ENCODE results near the gene AVPI1.

AVPI1 gene, protein sequence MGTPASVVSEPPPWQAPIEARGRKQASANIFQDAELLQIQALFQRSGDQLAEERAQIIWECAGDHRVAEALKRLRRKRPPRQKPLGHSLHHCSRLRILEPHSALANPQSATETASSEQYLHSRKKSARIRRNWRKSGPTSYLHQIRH
- 4.0 to 5.4 (median 4.2) reads per million in 4 experiments for total RNA-seq

DNA sequence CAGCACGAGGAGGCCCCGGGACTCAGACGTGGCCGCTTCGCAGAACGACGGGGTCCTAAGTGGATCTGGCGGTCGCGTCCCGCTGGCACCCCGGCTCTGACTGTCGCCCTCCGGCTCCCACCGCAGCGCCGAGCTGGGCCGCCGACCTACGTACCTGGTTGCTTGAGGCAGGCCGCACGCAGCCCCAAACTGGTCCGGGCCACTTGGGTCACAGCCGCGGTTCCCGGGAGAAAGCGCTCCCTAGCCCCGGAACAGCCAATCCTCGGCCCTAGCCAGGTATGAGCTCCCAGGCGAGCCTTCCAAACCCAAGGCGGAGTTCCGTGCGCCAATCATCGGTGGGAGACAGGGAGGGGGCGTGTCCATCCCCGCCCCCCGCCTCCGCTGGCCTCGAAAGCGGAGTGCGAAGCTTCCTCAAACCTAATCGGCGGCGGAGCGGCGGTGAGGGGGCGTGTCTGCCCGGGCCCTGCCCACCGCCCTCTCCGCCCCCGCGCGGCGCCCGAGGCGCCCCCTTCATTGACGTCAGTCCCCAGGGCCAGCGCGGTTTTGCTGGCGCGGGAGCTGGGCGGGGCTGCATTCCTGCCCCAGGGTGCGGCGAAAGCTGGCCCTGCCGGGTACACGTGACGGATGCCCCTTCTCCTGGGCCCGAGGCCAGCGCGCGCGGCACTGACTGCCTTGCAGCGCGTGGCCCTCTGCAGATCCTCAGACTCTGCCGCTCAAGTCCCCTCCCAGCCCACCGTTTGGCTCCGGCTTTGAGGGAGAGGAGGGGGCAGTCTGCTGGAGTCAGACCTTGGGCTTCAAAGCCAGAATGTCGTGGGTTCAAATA is at the start of gene AVPI1:
AVPI1 (minus strand) TSS at position 280 of the 823 bp plus-strand sequence. CDS start 7,336 bp downstream, outside the sequence.
- DNase-seq, result peak; percentile 96

GRCh38 chr10:97736403-97736901 is 49.4 kb upstream of the AVPI1 start:
- no peak for DNase-seq

DNA sequence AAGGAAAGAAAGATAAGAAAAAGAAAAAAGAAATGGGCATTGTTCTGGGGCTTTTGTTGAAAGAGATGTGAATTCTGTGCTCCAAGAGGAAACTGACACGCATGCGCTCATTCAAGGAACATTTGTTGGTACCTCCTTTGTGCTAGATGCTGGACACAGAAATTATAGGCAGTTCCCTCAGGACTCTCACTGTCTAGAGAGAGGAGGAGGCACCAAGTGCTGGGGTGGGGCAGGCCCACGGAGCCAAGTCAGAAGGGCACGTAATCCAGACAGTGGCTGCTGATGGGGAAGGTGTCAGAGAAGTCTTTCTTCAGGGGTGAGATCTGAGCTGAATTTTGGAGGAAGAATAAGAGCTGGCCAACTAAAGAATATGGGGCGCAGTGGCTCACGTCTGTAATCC is 47.0 kb upstream of the AVPI1 start:
- DNase-seq, result no peak

GRCh38 chr10:97733256-97733655 is 46.2 kb upstream of the AVPI1 start:
- DNase-seq, result no peak

- DNase-seq, result no peak
These were observed 45.0 kb upstream of the AVPI1 start for GRCh38 chr10:97732052-97732359.

GRCh38 chr10:97731346-97732051 is 44.5 kb upstream of the AVPI1 start:
- peak; percentile 47 for DNase-seq

DNA sequence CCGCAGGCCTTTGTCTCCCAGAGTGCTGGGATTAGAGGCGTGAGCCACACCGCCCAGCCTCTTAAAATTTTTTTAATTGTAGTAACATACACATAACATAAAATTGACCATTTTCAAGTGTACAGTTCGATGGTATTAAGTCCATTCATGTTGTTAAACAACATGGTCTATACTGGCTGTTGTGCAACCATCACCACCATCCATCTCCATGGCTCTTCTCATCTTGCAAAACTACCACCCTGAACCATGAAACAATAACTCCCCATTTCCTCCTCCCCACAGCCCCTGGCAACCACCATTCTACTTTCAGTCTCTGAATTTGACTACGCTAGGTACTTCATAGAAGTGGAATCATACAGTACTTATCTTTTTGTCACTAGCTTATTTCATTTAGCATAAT is 42.0 kb upstream of the AVPI1 start:
- no peak for DNase-seq

DNA sequence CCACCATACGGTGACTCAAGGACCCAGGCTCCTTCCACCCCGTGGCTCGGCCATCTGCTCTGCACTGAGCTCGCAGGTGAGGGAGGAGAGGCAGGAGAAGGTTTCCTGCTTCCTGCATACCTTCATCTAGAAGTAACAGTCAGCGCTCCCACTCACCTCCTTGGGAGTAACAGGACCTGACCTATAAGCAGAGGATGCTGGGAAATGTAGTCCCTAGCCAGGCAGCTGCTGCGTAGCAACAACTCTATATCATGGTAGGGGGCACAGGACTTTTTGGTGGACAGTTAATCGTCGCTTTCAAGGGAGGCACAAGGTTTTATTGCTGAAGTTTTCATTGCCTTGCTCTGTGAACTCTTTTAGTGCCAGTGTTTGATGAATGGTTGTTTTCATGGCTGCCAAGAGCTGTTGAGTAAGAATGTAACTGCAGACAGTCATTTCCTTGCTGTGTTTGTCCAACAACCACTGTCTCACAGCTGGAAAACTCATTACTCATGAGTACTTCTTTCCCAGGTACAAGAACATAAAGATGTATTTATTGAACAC is 39.7 kb upstream of the AVPI1 start:
- DNase-seq, result no peak

DNA sequence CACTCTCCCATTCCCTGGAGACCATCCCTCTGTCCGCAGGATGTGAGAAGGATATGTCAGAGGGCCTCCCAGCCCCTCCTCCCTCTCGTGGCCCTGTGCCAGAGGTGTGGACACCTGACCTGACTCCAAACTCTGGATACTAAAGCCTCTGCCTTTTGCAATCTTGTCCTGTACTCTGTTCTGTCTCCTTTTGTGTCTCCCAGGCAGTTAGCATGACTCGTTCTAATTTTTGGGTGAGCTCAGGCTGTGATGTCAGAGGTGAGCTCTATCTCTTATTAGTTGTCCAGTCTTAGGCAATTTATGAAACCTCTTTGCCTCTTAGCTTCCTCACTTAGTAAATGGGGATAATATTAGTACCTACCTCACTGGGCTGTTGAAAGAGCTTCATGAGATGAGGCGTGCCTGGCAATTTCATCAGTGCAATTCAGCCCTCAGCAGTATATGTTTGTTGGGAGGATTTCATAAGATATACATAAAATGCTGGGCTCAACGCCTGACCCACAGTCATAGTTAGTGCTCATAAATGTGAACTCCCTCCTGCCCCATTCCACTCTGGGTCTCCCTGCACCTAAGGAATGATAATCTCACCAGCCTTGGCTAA is 37.4 kb upstream of the AVPI1 start:
- no peak for DNase-seq

GRCh38 chr10:97723001-97723400 is 36.0 kb upstream of the AVPI1 start:
- DNase-seq, result no peak

DNA sequence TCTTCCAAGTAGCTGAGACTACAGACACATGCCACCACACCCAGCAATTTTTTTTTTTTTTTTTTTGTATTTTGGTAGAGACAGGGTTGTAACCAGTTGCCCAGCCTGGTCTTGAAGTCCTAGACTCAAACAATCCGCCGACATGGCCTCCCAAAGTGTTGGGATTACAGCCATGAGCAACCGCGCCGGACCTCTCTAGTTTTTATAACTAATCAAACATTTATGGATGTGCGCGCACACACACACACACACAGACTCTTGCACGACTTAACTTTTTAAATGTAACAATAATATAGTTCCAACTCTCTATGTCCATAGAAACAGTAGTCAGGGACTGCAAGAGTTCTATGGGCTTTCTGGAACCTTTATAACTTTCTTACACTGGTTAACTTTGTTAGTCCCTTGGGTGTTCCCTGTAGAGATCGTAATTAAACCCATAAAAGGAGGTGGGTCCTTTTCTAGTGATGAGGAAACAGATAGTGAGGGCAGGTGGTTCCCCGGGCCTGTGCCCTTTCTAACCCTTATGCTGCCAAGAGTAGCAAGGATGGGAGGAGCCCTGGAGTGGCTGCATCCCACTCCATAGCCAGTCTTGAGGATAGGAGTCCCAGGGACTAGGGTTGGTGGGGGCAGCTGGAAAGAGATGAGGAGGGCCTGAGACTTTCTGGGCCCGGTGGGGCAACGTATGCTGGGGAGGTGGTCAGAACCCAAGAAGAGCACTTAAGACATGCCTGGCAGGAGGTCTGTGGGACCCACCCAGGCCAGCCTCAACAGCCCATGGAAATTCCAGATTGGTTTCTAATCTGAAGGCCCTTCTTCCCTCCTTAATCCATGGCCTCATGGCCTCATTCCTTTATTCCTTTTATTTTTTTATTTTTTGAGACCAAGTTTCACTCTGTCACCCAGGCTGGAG is 35.1 kb upstream of the AVPI1 start:
- DNase-seq, result no peak

- no peak for DNase-seq
These were observed 32.6 kb upstream of the AVPI1 start for GRCh38 chr10:97719602-97720001.

DNA sequence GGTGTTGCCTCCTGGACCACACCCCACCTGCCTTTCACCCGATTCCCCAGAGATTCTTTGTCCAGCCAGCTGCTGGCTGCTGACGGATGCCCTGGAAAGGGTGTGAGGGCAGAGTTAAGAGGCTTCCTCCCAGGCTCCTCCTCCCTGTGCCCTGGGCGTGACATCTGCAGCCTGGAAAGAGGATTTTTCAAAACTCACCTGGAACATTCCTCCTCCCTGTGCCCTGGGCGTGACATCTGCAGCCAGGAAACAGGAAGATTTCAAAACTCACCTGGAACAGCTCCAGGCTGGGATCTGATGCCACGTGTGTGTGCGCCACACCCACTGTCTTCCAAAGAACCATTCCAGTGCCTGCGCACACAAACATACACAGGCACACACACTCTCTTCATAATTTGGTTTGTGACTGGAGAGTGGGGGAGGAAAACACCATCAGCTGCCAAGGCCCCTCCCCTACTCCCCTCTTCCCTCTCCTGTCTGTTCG is 31.7 kb upstream of the AVPI1 start:
- DNase-seq, result no peak

GRCh38 chr10:97718178-97718577 is 31.1 kb upstream of the AVPI1 start:
- no peak for DNase-seq

- DNase-seq, result no peak
These were observed 30.6 kb upstream of the AVPI1 start for GRCh38 chr10:97717627-97718026.

- no peak for DNase-seq
These were observed 28.3 kb upstream of the AVPI1 start for GRCh38 chr10:97715259-97715874.

DNA sequence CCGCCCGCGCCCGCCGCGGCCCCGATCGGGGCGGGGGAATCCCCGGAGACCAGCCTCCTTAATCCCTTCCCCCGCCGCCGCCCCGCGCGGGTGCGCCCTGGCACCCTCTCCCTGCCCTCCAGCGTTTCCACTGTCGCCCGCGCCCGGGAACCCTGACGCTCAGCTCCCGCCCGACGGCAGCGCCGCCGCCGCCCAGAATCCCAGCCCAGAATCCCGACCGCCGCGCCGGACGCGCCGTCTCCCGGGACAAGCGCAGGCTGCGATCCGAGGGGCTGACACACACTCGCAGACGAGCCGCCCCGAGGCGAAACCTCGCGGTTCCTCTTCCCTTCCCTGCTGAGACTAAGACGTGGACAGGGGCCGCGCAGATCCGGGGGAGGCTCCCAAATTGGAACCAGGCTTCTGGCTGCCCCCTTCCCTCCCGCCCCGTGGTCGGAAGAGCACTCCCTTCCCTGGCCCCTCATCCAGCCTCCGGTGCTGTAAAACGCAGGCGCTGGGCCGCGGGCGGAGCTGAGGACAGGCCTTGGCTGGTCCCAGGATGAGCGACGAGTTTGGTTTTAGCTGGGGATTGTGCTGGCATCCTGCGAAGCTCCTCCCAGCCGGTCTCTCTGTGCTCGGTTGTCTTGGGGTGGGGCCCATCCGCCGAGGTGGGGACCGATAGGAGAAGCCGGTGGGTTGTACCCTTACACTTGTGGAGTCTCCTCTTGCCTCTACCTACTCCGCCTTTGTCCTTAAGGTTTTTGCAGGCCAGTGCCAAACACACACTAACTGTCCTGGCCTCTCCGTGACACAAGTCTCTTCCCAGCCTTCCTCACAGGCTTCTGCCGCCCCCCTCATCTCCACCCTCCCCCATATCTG is 27.6 kb upstream of the AVPI1 start:
- no peak for DNase-seq

GRCh38 chr10:97713826-97714400 is 26.9 kb upstream of the AVPI1 start:
- DNase-seq, result peak; percentile 12

DNA sequence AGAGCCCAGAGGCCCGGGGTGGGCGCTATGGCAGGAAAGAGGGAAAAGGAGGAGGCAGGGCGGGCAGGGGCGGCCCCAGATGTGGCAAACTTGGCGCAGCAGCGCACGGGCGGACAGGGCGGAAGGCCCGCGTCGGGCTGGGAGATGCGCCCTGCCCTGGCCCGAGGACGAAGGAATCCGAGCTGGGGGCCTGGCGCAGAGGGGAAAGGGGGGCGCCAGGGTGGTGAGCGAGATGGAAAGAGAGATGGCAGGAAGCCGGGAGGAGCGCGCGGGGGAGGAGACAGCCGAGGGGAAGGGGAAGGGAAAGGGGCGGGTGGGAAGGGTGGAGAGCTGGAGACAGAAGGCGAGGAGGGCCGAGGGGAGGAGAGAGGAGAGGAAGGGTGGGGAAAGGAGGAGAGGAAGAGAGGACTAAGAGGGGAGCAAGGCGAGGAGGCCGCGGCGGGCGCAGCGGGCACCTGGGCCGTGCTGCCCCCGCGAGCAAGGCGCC is 26.3 kb upstream of the AVPI1 start, which contains the start of gene MARVELD1:
MARVELD1 (plus strand) TSS at position 392 of the 487 bp plus-strand sequence. CDS start 147 bp downstream, outside the sequence.
- DNase-seq, result no peak
